NCI-H226 (cell line): ENCODE data around the gene TMCO1.
"Not testable (repeated sequence)": the region's sequence is repeated elsewhere in the genome, so short reads cannot be mapped to it uniquely, and the experiment has no call there.

Source experiments
- DNase-seq: peaks from one replicate; pipeline ENCODE4 v3.0.0-alpha.2; 2015

The TMCO1 gene

GRCh38 chr1:165768513-165769394, at the start of gene TMCO1:
Gene TMCO1 (minus strand): TSS chr1:165768868. CDS start chr1:165768751, 117 bp downstream.
- DNase-seq: peak; percentile 99

- peak; percentile 12 for DNase-seq
Measured at GRCh38 chr1:165816826-165817497, 48.3 kb upstream of the TMCO1 start.

GRCh38 chr1:165816157-165816556, 47.5 kb upstream of the TMCO1 start:
- DNase-seq: no peak

- DNase-seq: peak; percentile 80
Measured at GRCh38 chr1:165815725-165816124, 47.1 kb upstream of the TMCO1 start.

GRCh38 chr1:165807613-165808012, 38.9 kb upstream of the TMCO1 start:
- no peak for DNase-seq

GRCh38 chr1:165804513-165804912, 35.8 kb upstream of the TMCO1 start:
- DNase-seq: not testable (repeated sequence)

- DNase-seq: no peak
Measured at GRCh38 chr1:165799387-165799786, 30.7 kb upstream of the TMCO1 start.

- no peak for DNase-seq
Measured at GRCh38 chr1:165795894-165796293, 27.2 kb upstream of the TMCO1 start.

GRCh38 chr1:165793951-165794350, 25.3 kb upstream of the TMCO1 start:
- DNase-seq: peak; percentile 16

GRCh38 chr1:165787741-165788140, 19.1 kb upstream of the TMCO1 start:
- DNase-seq: no peak

GRCh38 chr1:165783519-165783918, 14.9 kb upstream of the TMCO1 start:
- not testable (repeated sequence) for DNase-seq

GRCh38 chr1:165778197-165778596, 9.5 kb upstream of the TMCO1 start:
- DNase-seq: not testable (repeated sequence)

- DNase-seq: peak; percentile 56
Measured at GRCh38 chr1:165773324-165773965, 4.8 kb upstream of the TMCO1 start.

- no peak for DNase-seq
Measured at GRCh38 chr1:165772739-165773138, 4.1 kb upstream of the TMCO1 start.

GRCh38 chr1:165764277-165764676, 4.4 kb downstream of the TMCO1 start:
- DNase-seq: no peak

- DNase-seq: no peak
Measured at GRCh38 chr1:165763442-165763841, 5.2 kb downstream of the TMCO1 start.

GRCh38 chr1:165762725-165763124, 5.9 kb downstream of the TMCO1 start:
- DNase-seq: no peak

- DNase-seq: no peak
Measured at GRCh38 chr1:165759095-165759494, 9.6 kb downstream of the TMCO1 start.

GRCh38 chr1:165755393-165756010, 13.2 kb downstream of the TMCO1 start:
- no peak for DNase-seq

GRCh38 chr1:165753934-165754333, 14.7 kb downstream of the TMCO1 start:
- no peak for DNase-seq

- DNase-seq: no peak
Measured at GRCh38 chr1:165748550-165748949, 20.1 kb downstream of the TMCO1 start.

GRCh38 chr1:165747632-165748447, 20.8 kb downstream of the TMCO1 start:
- DNase-seq: no peak
